Measurements from ENCODE around the gene C19orf73. TPM values are rescaled to one million over a fixed set of nuclear protein-coding genes. Genes with fewer than 3 reads are reported as not detected.

C19orf73 gene
- total RNA-seq, 1 experiment from 2014 or later: 2.2 TPM

DNA sequence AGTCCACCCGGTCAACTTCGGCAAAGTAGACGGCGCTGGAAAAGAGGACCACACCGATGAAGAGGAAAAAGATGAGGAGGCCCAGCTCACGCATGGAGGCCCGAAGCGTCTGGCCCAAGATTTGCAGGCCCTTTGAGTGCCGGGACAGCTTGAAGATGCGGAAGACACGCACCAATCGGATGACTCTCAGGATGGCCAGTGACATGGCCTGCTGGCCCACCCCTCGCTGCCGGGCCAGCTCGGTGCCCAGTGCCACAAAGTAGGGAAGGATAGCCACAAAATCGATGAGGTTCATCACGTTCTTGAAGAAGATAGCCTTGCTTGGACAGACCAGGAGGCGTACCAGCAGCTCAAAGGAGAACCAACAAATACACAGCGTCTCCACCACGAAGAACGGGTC is 48.5 kb downstream of the C19orf73 start:
- Histone ChIP-seq H2AFZ (ENCODE audit: low read depth, low read length, poor library complexity, severe bottlenecking) (no peak overlapping the region), H3K9ac (ENCODE audit: low read length) (no peak overlapping the region), H3K4me1 (ENCODE audit: control insufficient read depth in 1 of 2, insufficient read depth in 2 of 2, low read length in 2 of 2) (peaks cover 20 to 34% of the 10 kb centered on the region in 2 experiments), H3K27me3 (ENCODE audit: insufficient read depth, low read length) (no peaks in the 10 kb centered on the region), H4K20me1 (ENCODE audit: insufficient read depth) (no peaks in the 10 kb centered on the region), H3K4me2 (ENCODE audit: low read length) (no peak overlapping the region), H3K9me2 (ENCODE audit: insufficient read depth) (no peaks in the 10 kb centered on the region), H3K27ac (ENCODE audit: low read depth, low read length) (no peak overlapping the region), H3K4me3 (replicated peaks in 1 of 2; ENCODE audit: low read depth in 1 of 2, low read length in 2 of 2) (no peak overlapping the region), H3K36me3 (ENCODE audit: control insufficient read depth in 1 of 2, insufficient read depth in 2 of 2, low read length in 2 of 2) (no peaks in the 10 kb centered on the region), H3K9me3 (ENCODE audit: control insufficient read depth in 1 of 2, insufficient read depth in 1 of 2, low read depth in 1 of 2, low read length in 2 of 2) (no peaks in the 10 kb centered on the region), H3K79me2 (ENCODE audit: insufficient read depth, low read length) (no peaks in the 10 kb centered on the region)
- TF ChIP-seq, protein P1, sequence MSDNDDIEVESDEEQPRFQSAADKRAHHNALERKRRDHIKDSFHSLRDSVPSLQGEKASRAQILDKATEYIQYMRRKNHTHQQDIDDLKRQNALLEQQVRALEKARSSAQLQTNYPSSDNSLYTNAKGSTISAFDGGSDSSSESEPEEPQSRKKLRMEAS (IDR thresholded peaks at IDR 0.05): no peak
- no peak for TF ChIP-seq SRF (IDR thresholded peaks at IDR 0.05; ENCODE audit: low read depth)
- TF ChIP-seq, protein P2, sequence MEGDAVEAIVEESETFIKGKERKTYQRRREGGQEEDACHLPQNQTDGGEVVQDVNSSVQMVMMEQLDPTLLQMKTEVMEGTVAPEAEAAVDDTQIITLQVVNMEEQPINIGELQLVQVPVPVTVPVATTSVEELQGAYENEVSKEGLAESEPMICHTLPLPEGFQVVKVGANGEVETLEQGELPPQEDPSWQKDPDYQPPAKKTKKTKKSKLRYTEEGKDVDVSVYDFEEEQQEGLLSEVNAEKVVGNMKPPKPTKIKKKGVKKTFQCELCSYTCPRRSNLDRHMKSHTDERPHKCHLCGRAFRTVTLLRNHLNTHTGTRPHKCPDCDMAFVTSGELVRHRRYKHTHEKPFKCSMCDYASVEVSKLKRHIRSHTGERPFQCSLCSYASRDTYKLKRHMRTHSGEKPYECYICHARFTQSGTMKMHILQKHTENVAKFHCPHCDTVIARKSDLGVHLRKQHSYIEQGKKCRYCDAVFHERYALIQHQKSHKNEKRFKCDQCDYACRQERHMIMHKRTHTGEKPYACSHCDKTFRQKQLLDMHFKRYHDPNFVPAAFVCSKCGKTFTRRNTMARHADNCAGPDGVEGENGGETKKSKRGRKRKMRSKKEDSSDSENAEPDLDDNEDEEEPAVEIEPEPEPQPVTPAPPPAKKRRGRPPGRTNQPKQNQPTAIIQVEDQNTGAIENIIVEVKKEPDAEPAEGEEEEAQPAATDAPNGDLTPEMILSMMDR (IDR thresholded peaks at IDR 0.05 in 2 of 3, conservative IDR thresholded peaks at IDR 0.05 in 1 of 3; ENCODE audit: borderline replicate concordance in 1 of 3, insufficient read depth in 1 of 3, low read depth in 2 of 3, low read length in 2 of 3): no peak
- CTCF ChIA-PET: interaction anchor here (0.9 to 1.0 kb wide), 2 partner anchors 27 to 77 kb away, joined by 3 read pairs; partner anchors contain the start of gene RUVBL2
- DNase-seq (ENCODE audit: low read depth, low spot score) (no peak), ATAC-seq (no peak)
- RAD21 ChIA-PET (ENCODE audit: low non-redundant PET in 1 of 2, low total read pairs in 2 of 2, uncharacterized antibody in 2 of 2, unreplicated experiment in 2 of 2): no interaction called here
- intact Hi-C loops (cut with micrococcal nuclease): no loop called here
- POLR2A ChIA-PET: interaction anchor here (1.3 kb wide), 1 partner anchor 13 kb away, joined by 4 read pairs; the partner anchor contains the start of gene CGB7
- BruUV-seq (replicated peaks): no TSS peak

DNA sequence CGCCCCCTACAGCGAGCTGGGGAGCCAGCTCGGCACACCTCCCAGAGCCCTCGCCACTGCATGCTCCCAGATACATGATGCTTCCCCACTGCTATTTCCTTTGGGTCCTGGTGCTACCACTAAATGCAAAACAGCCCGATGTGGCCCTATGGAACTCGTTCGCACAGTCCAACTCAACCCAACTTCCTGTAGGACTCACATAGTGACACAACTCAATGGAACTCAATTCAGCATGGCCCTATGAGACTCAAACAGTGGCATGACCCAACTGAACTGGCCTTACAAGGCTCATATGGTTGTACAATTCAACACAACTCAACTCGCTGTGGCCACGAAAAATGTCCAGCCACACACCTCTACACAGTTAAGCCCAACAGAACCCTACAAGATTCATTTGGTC is 49.9 kb downstream of the C19orf73 start:
- no peak for DNase-seq (ENCODE audit: low read depth, low spot score)
- Histone ChIP-seq H3K27ac (ENCODE audit: low read depth, low read length) (no peak overlapping the region), H3K36me3 (ENCODE audit: control insufficient read depth in 1 of 2, insufficient read depth in 2 of 2, low read length in 2 of 2) (no peaks in the 10 kb centered on the region), H3K27me3 (ENCODE audit: insufficient read depth, low read length) (no peaks in the 10 kb centered on the region), H3K9me3 (ENCODE audit: control insufficient read depth in 1 of 2, insufficient read depth in 1 of 2, low read depth in 1 of 2, low read length in 2 of 2) (no peaks in the 10 kb centered on the region), H3K79me2 (ENCODE audit: insufficient read depth, low read length) (no peaks in the 10 kb centered on the region), H3K4me3 (replicated peaks in 1 of 2; ENCODE audit: low read depth in 1 of 2, low read length in 2 of 2) (no peak overlapping the region), H2AFZ (ENCODE audit: low read depth, low read length, poor library complexity, severe bottlenecking) (no peak overlapping the region), H4K20me1 (ENCODE audit: insufficient read depth) (no peaks in the 10 kb centered on the region), H3K4me2 (ENCODE audit: low read length) (no peak overlapping the region), H3K9me2 (ENCODE audit: insufficient read depth) (no peaks in the 10 kb centered on the region), H3K9ac (ENCODE audit: low read length) (no peak overlapping the region), H3K4me1 (ENCODE audit: control insufficient read depth in 1 of 2, insufficient read depth in 2 of 2, low read length in 2 of 2) (peaks cover 24 to 43% of the 10 kb centered on the region in 2 experiments)
- no TSS peak for BruUV-seq (replicated peaks)
- CTCF ChIA-PET: no interaction called here
- POLR2A ChIA-PET: no interaction called here
- no peak for ATAC-seq
- RAD21 ChIA-PET (ENCODE audit: low non-redundant PET in 1 of 2, low total read pairs in 2 of 2, uncharacterized antibody in 2 of 2, unreplicated experiment in 2 of 2): no interaction called here
- intact Hi-C loops (cut with micrococcal nuclease): no loop called here
- TF ChIP-seq RAD21 (IDR thresholded peaks at IDR 0.05; ENCODE audit: low read depth) (no peak), FOSL1 (IDR thresholded peaks at IDR 0.05; ENCODE audit: low read depth) (no peak), TCF7L2 (IDR thresholded peaks at IDR 0.05; ENCODE audit: borderline replicate concordance, extremely low read depth, insufficient read depth, insufficient read length) (no peak), SRF (IDR thresholded peaks at IDR 0.05; ENCODE audit: low read depth) (no peak), CEBPB (IDR thresholded peaks at IDR 0.05; ENCODE audit: low read depth) (no peak), CBX3 (IDR thresholded peaks at IDR 0.05; ENCODE audit: low read depth) (no peak), POLR2A (IDR thresholded peaks at IDR 0.05; ENCODE audit: borderline replicate concordance, extremely low read depth, insufficient read depth, insufficient read length) (no peak), SP1 (IDR thresholded peaks at IDR 0.05; ENCODE audit: low read depth) (no peak), SIN3A (IDR thresholded peaks at IDR 0.05; ENCODE audit: low read depth) (no peak), POLR2AphosphoS5 (IDR thresholded peaks at IDR 0.05; ENCODE audit: low read depth, low read length) (no peak), ELF1 (IDR thresholded peaks at IDR 0.05; ENCODE audit: borderline replicate concordance, low read depth) (no peak)
- TF ChIP-seq, protein P1 (IDR thresholded peaks at IDR 0.05): no peak
- TF ChIP-seq, protein P3, sequence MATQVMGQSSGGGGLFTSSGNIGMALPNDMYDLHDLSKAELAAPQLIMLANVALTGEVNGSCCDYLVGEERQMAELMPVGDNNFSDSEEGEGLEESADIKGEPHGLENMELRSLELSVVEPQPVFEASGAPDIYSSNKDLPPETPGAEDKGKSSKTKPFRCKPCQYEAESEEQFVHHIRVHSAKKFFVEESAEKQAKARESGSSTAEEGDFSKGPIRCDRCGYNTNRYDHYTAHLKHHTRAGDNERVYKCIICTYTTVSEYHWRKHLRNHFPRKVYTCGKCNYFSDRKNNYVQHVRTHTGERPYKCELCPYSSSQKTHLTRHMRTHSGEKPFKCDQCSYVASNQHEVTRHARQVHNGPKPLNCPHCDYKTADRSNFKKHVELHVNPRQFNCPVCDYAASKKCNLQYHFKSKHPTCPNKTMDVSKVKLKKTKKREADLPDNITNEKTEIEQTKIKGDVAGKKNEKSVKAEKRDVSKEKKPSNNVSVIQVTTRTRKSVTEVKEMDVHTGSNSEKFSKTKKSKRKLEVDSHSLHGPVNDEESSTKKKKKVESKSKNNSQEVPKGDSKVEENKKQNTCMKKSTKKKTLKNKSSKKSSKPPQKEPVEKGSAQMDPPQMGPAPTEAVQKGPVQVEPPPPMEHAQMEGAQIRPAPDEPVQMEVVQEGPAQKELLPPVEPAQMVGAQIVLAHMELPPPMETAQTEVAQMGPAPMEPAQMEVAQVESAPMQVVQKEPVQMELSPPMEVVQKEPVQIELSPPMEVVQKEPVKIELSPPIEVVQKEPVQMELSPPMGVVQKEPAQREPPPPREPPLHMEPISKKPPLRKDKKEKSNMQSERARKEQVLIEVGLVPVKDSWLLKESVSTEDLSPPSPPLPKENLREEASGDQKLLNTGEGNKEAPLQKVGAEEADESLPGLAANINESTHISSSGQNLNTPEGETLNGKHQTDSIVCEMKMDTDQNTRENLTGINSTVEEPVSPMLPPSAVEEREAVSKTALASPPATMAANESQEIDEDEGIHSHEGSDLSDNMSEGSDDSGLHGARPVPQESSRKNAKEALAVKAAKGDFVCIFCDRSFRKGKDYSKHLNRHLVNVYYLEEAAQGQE (IDR thresholded peaks at IDR 0.05; ENCODE audit: low read depth): no peak
- TF ChIP-seq, protein P4, sequence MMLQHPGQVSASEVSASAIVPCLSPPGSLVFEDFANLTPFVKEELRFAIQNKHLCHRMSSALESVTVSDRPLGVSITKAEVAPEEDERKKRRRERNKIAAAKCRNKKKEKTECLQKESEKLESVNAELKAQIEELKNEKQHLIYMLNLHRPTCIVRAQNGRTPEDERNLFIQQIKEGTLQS (IDR thresholded peaks at IDR 0.05): no peak
